GM10248 (cell line): ENCODE measurements around the gene RNF145.

Source experiments
- CTCF ChIA-PET: fragments of 300-600 bp; sonication (Branson Sonifier 250); formaldehyde crosslinking; extraction: SDS; loops from one replicate; lab custom pipeline; 2021; ENCODE audit warnings: antibody characterized with exemption; lab: Yijun Ruan, JAX
- POLR2A ChIA-PET: fragments of 350-650 bp; sonication (Branson Sonifier 250); formaldehyde crosslinking; extraction: SDS; loops from one replicate; lab custom pipeline; 2020; ENCODE audit warnings: antibody characterized with exemption; lab: Yijun Ruan, JAX
- DNase-seq: peaks from one replicate; pipeline ENCODE4 v3.0.0; 2012; ENCODE audit errors: extremely low spot score
- CTCF ChIP-seq: IDR thresholded peaks from 2 replicates; pipeline ENCODE4 v1.5.1; 2012; ENCODE audit warnings: mild to moderate bottlenecking, low read depth; ENCODE audit errors: extremely low read depth, missing control alignments, control extremely low read depth

Gene RNF145

GRCh38 chr5:159220206-159220605 is 10.9 kb upstream of the RNF145 start:
- DNase-seq = no peak

GRCh38 chr5:159218595-159219023 is 9.3 kb upstream of the RNF145 start:
- ChIA-PET POLR2A (no interaction called here), CTCF (no interaction called here)
- TF ChIP-seq CTCF = no peak
- DNase-seq = no peak

More at GRCh38 chr5:159220206-159220605, 10.9 kb upstream of the RNF145 start:
- CTCF ChIA-PET = no interaction called here
- POLR2A ChIA-PET = interaction anchor here (0.6 kb wide), 1 partner anchor 47 kb away, joined by 4 read pairs; no protein-coding TSS in a partner anchor
- TF ChIP-seq CTCF = no peak

GRCh38 chr5:159217236-159217635 is 7.9 kb upstream of the RNF145 start:
- ChIA-PET POLR2A (no interaction called here), CTCF (interaction anchor here (1.1 to 1.8 kb wide), 2 partner anchors 8 to 57 kb away, joined by 3 to 4 read pairs; no protein-coding TSS in a partner anchor)
- DNase-seq = no peak
- TF ChIP-seq CTCF = no peak

GRCh38 chr5:159216454-159216853 is 7.1 kb upstream of the RNF145 start:
- CTCF ChIA-PET = interaction anchor here (1.8 kb wide), 1 partner anchor 9 kb away, joined by 4 read pairs; no protein-coding TSS in a partner anchor
- POLR2A ChIA-PET = no interaction called here
- no peak for DNase-seq
- no peak for TF ChIP-seq CTCF

- ChIA-PET POLR2A (no interaction called here), CTCF (interaction anchor here (1.1 to 1.8 kb wide), 3 partner anchors 10 to 83 kb away, joined by 3 to 5 read pairs (median 4); no protein-coding TSS in a partner anchor)
- no peak for TF ChIP-seq CTCF
Measured at GRCh38 chr5:159215886-159216285, 6.5 kb upstream of the RNF145 start.

GRCh38 chr5:159214486-159215271 is 5.3 kb upstream of the RNF145 start:
- CTCF ChIA-PET = interaction anchor here (0.7 to 1.6 kb wide), 8 partner anchors 10 to 103 kb away, joined by 3 to 10 read pairs (median 4); no protein-coding TSS in a partner anchor
- no peak for DNase-seq
- POLR2A ChIA-PET = interaction anchor here (0.6 kb wide), 1 partner anchor 1498 kb away, joined by 3 read pairs; no protein-coding TSS in a partner anchor
- TF ChIP-seq CTCF = no peak

More at GRCh38 chr5:159215886-159216285, 6.5 kb upstream of the RNF145 start:
- no peak for DNase-seq
